NOMO-1 treated with dmso at 0.1 percent for 144 hours (cell line): ENCODE data around the gene SCARB1.
A peak's percentile ranks its signal among the peaks of the same experiment; 100 is the strongest.
"Not testable (repeated sequence)": the region's sequence is repeated elsewhere in the genome, so short reads cannot be mapped to it uniquely, and the experiment has no call there.

ENCODE experiments used
- DNase-seq: peaks from one replicate; lab custom pipeline; 2025; ENCODE audit not compliant: unreplicated experiment; lab: John Stamatoyannopoulos, UW

The SCARB1 gene

DNA sequence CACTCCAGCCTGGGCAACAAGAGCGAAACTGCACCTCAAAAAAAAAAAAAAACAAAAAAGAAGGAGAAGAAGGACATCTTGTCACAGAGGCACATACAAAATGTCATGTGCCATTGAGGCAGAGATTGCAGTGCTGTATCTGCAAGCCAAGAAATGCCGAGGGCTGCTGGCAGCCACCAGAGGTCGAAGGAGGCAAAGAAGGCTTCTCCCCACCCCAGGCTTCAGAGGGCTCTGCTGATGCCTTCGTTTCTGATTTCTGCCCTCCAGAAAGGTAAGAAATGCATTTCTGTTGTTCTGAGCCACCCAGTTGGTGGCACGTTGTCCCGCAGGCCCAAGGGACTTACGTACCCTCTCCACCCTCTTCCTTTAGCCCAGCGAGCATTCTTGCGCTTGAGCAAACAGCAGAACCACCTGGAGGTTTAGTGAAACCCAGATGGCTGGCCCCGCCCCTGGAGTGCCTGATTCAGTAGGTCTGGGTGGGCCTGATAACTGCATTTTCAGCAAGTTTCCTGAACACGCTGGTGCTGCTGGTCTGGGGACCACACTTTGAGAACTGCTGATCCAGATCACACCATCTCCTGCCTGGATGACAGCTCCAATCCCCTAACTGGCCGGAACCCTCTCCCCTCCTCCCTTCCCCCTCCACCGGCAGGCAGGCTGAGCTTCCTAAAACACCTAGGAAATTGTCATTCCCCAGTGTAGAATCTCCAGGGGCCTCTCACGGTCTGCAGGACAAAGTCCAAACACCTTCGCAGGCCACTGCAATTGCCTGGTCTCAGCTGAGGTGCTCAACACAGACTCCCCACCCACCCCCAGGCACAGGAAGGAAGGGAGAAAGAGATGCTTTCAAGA lies 21.1 kb upstream of the SCARB1 start:
- DNase-seq: no peak

DNA sequence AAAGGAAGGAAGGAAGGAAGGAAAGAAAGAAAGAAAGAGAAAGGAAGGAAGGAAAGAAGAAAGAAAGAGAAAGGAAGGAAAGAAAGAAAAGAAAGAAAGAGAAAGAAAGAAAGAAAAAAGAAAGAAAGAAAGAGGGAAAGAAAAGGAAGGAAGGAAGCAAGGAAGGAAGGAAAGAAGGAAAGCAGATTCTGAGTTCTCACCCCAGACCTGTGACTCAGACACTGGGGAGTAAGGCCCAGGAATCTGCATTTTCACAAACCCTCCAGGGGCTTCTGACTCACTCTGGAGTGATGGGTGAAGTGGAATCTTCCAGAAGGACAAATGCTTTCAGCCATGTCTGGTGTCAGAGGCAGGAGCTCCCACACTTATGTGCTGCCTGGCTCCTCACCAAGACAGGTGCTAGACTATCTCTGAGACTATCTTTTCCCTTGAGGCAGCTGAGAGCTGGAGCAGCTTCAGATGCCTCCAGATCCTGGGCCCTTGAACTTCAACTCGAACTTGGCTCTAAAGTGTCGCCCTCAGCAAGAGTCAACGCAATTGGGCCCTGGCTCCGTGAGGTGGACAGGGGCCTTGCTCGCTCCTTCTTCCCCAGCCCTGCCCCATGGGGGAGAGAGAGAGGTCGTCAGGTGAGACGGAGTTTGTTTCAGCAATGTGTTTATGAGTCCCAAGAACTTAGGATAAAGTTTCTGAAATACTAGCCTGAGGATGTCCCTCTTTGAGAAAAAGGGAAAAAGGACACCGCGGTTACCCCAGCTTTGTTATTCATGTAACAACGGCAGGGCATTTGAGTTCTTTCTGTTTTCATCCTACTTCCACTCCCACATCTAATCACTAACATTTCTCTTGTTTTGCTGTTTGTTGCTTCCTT lies 19.8 kb upstream of the SCARB1 start:
- DNase-seq: no peak

DNA sequence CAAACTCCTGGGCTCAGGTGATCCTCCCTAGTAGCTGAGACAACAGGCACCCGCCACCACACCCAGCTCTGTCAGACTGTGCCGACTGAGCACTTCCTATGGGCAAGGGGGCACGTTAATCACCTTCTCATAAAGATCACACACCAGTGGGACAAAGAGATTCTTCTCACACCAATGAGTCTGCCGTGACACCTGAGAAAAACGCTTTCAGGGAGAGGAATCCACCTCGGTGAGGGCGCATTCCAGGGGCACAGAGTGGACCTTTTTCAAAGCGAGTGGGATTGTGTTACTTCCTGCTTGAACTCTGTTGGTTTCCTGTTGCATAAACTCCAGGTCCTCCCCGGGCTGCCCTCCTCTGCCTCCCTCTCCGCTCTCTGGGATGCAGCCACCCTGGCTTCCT lies 17.5 kb upstream of the SCARB1 start:
- DNase-seq: no peak

DNA sequence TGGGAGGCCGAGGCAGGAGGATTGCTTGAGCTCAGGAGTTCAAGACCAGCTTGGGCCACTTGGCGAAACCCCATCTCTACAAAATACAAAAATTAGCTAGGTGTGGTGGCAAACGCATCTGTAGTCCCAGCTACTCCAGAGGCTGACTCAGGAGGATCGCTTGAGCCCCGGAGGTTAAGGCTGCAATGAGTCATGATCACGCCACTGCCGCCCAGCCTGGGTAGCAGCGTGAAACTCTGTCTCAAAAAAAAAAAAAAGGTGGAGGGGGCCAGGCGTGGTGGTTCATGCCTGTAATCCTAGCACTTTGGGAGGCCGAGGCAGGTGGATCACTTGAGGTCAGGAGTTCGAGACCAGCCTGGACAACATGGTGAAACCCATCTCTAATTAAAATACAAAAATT lies 16.7 kb upstream of the SCARB1 start:
- DNase-seq: not testable (repeated sequence)

DNA sequence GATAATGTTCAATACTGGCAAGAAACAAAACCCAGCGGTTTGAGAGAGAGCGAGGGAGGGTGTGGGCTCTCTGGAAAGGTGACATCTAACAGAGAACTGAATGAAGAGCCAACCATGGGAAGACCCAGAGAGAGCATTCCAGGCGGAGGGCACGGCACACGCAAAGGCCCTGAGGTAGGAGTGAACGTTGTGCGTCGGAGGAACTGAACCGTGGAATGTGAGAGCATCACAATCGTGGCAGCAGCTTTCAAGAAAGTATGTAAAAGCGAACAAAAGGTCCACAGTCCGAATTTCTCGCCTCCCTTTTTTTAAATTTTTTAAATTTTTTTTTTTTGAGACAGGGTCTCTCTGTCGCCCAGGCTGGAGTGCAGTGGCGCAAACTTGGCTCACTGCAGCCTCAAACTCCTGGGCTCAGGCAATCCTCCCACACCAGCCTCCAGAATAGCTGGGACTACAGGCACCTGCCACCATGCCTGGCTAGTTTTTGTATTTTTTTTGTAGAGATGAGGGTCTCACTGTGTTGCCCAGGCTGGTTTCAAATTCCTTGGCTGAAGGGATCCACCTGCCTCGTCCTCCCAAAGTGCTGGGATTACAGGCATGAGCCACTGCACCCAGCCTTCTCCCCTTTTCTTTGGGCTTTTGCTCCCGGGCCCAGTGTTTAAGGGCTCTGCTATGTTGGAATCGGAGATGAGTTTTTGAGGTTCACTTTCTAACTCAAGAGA lies 15.3 kb upstream of the SCARB1 start:
- no peak for DNase-seq

DNA sequence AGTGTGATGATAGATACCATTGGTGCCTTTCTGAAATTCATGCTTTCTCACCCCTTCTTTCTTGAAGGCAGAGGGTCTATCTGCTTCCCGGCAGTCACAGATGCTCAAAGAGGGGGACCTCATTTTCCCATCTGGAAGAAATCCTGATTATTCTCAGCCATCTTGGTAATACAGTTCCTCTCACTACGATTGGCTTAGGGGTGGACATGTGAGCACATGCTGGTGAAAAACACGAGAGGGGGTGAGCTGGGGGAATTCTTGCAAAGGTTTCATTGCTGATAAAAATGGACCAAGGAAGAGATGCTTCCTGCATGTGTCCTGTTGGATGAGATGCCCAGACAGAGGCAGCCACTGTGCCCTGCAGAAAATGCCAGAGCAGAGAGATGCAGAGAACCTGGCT lies 13.8 kb upstream of the SCARB1 start:
- no peak for DNase-seq

DNA sequence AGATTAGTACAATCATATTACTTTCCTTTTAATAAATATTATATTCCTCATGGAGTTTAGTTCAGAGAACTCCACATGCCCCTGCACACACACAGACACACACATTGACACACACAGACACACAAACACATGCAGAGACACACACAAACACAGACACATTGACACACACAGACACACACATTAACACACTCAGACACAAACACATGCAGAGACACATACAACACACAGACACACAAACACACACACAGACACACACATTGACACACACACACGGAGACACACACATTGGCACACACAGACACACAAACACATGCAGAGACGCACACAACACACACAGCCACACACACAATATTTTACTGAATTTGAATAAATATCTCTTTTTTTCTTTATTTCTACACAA lies 12.5 kb upstream of the SCARB1 start:
- DNase-seq: no peak

DNA sequence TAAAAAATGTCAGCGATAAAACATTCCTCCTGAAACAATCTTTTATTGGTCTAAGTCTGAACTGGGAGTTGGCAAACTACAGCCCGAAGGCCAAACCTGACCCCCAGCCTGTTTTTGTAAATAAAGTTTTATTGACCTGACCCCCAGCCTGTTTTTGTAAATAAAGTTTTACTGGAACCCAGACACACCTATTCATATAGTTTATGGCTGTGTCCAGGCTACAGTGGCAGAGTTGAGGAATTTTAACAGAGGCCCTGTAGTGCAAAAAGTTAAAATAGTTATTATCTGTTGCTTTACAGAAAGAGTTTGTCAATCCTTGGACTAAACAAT lies 12.1 kb upstream of the SCARB1 start:
- DNase-seq: no peak

DNA sequence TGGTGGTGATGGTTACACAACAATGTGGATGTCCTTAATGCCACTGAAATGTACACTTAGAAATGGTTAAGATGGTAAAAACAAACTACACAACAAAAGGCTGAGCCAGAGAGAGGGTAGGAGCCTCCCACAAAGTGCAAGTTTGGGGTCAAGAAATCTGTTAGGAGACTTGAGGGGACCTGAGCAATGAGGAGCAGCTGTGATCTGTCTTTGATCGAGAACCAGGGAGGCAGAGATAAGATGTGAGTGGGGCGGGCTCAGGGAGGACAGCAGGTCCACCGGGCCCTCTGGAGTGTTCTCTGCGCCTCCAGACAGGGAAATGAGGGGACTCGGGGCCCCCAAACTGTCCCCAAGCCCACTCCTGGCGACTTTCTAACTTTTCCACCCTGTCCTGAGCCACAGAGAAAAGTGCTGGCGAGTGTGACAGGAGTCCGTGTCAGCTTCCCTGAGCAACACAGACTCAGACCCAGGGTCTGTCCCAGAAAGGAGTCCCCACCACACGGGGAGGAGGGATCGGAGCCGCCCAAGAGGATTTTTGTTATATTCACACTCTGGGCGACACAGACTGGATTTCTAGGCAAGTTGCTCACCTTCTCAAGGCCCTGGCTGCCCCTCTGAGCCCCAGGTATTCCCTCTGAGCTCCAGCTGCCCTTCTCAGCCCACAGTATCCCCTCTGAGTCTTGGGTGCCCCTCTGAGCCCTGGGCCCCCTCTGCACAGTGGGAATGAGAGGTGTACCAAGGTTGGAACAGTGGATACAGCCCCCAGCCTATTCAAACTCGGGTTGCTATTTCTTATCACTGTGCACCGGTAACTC lies 11.5 kb upstream of the SCARB1 start:
- no peak for DNase-seq

DNA sequence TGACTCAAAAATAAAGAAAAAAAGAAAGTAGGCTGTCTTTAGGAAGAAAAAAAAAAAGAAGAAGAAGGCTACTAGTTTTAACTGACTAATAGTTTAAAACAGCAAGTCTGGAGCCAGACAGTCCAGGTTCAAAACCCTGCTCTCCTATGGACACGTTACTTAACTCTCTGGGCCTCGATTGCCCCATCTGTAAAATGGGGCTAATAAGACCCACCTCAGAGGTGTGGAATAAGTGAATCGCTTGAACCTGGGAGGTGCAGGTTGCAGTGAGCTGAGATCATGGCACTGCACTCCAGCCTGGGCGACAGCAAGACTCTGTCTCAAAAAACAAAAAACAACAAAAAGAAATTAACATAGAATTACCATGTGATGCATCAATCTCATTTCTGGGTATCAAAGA lies 10.5 kb upstream of the SCARB1 start:
- no peak for DNase-seq

DNA sequence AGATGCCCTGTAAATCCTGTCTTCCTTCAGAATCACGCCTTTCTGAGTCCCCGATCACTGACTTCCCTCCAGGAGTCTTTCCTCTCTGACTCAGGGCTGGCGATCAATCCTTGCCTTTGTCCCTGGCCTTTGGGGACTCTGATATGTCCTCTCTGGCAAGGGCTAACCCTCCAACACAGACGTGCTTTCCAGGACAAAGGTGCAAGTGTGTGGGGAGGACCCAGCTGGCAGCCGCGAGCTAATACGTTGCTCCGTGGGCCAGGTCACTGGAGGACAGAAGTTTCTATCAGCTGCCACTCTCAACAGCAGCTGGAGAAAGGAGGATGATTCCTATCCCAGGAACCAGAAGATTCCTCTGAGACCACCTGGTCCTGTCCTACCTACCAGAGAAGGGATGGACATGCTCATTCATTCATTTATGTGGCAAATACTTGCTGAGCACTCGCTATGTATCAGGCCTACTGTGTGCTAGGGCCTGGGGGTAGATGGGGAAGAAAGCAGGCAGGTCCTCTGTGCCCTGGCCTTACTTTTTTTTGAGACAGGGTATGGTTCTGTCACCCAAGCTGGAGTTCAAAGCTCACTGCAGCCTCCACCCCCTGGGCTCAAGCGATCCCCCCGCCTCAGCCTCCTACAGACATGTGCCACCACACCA lies 8.5 kb upstream of the SCARB1 start:
- no peak for DNase-seq

DNA sequence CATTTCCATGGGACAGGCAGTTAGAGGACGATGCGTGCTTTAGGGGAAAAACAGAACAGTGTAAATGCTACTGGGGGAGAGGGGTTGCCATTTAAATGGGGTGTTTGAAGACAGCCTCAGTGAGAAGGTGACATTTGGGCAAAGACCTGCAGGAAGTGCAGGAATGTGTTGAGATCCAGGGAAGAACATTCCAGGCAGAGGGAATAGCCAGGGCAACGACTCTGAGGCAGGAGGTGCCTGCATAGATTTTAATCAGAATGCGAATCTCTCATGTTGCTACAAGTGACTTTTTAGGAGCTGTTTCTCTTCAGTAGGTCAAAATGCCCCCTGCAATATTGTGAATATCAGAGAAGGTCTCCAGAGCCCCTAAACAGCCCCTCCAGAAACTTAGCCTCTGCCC lies 7.6 kb upstream of the SCARB1 start:
- DNase-seq: no peak

DNA sequence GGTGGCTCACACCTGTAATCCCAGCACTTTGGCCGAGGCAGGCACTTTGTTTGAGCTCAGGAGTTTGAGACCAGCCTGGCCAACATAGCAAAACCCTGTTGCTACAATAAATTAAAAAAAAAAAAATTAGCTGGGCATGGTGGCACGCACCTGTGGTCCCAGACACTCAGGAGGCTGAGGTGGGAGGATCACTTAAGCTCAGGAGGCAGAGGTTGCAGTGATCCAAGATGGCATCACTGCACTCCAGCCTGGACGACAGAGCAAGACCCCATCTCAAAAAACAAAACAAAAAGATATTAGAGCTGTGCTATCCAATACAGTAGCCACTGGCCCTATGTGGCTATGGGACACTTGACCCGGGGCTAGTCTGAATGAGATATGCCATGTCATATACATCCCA lies 6.9 kb upstream of the SCARB1 start:
- DNase-seq: no peak

DNA sequence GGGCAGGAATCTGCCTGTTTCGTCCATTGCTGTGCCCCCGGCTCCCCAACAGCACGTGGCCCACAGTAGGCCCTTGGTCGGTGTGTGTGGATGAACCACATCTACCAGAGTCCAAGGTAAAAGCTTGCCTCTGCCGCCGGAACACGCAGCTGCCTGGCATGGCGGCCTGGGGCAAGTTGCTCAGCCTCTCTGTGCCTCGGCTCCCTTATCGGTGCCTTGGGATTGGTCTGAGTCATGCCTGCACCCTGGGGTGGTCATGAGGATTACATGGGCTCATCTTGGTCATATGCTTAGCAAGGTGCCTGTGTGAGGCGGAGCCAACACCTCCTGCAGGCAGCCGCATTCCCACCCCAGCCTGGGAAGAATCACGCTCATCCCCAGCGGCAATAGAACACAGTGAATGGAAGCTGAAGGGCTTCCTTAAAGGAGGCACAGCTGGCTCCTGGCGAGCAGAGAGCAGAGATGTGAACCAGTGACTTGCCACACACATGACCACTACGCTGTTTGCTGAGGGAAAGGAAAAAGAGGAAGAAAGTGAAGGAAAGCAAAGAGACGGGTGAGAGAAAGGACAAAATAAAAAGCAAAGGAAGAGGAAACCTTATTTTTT lies 5.5 kb upstream of the SCARB1 start:
- DNase-seq: peak; percentile 85

DNA sequence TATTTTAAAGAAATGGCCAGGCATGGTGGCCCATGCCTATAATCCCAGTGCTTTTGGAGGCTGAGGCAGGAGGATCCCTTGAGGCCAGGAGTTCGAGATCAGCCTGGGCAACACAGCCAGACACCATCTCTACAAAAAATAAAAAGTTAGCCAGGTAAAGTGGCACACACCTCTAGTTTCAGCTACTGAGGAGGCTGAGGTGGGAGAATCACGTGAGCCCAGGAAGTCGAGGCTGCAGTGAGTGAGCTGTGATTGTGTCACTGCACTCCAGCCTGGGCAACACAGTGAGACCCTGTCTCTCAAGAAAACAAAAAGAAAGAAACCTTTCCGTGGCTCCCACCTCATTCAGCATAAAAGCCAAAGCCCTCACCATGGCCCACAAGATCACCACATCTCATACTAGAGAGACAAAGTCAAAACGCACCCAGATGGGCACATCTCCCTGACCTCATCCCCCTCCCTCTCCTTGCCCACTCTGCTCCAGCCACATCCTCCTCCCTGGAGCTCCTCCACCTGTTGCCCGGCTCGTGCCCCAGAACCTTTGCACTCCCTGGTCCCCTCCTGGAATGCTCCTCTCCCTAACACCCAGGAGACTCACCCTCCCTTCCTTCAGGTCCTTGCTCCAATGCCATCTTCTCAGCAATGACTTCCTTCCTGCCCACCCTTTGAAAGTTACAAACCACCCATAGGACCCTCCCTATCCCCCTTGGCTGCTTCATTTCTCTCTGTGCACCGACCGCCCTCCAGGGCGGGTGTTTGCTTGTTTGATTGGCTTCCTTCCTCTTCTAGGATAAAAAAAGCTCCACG lies 4.8 kb upstream of the SCARB1 start:
- no peak for DNase-seq

DNA sequence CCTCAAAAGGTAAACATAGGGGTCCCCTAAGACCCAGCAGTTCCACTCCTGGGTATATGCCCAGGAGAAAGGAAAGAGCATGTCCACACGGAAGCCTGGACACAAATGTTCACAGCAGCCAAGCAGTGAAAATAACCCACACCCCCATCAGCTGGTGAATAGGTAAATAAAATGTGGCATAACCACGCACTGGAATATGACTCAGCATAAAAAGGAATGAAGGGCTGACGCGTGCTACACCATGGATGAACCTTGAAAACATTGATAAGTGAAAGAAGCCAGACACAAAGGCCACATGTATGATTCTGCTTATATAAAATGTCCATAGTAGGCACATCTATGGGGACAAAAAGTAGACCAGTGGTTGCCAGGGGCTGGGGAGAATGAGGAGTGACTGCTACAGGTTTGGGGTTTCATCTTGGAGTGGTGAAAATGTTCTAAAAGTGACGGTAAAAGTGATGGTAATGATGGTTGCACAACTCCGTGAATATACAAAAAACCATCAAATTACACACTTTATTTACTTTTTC lies 3.8 kb upstream of the SCARB1 start:
- no peak for DNase-seq

DNA sequence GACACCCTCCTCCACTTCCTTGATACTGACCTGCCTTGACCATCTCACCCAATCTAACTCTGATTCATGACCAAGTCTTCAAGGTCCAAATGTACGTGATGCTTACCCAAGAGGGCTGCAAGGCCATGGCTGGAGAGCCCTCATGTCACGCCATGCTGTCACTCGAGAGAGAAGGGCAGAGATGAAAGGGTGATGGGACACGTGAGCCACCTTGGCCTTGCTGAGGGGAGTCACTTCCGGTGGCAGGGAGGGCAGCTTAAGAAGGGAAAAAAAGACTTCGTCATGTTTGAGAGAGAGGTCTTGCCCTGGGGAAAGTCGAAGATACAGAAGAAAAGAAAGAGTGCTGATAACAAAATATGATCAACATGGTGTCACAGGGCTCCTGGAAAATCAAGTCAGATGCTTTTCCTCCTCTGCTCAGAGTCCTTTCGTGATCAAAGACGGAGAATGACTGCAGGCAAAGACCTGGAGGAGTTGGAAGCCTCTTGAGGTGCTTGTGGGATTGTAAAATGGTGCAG lies 3.3 kb upstream of the SCARB1 start:
- no peak for DNase-seq

DNA sequence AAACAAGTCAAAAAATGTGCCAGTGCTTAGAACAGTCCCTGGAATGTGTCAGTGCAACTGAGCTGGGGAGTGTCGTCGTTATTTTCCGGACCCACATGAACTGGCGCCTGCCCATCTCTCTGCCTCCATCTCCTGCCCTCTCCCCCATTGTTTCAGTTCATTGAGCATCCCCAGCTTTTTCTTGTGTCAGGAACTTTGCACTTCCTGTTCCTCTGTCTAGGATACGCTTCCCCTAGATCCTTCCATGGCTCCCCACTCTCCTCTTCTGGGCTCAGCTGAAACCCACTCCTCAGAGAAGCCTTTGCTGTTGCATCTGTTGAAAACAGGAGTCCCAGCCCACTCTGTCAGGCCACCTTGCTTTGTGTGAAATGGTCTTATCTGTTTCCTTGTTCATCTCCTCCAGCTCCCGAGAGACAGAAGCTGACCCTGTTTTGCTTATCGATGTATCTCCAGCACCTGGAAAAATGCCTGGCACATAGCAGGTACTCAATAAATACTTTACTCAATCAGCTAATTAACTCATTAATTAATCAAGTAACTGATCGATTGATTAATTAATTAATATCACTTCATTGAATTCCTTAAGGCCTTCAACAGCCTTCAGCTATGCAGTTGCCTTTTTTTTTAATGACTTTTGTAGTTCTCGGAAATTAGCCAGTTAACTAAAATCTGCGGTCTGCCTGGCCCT lies 2.7 kb upstream of the SCARB1 start:
- DNase-seq: no peak
